Measurements from ENCODE around the gene NFATC2.

NFATC2 gene

GRCh38 chr20:51513545-51513944, 29.0 kb downstream of the NFATC2 start:
- DNase-seq, result no peak

- DNase-seq, result no peak
Observed at GRCh38 chr20:51512645-51513044, 29.9 kb downstream of the NFATC2 start.

GRCh38 chr20:51511861-51512619, 30.5 kb downstream of the NFATC2 start:
- DNase-seq, result no peak

- no peak for DNase-seq
Observed at GRCh38 chr20:51510936-51511605, 31.4 kb downstream of the NFATC2 start.

GRCh38 chr20:51510169-51510568, 32.4 kb downstream of the NFATC2 start:
- no peak for DNase-seq

GRCh38 chr20:51509208-51509607, 33.3 kb downstream of the NFATC2 start:
- no peak for DNase-seq

- no peak for DNase-seq
Observed at GRCh38 chr20:51508780-51509179, 33.7 kb downstream of the NFATC2 start.

- DNase-seq, result no peak
Observed at GRCh38 chr20:51508158-51508557, 34.4 kb downstream of the NFATC2 start.

- no peak for DNase-seq
Observed at GRCh38 chr20:51507216-51508036, 35.1 kb downstream of the NFATC2 start.

GRCh38 chr20:51506527-51507215, 35.8 kb downstream of the NFATC2 start:
- DNase-seq, result no peak

GRCh38 chr20:51505566-51505965, 37.0 kb downstream of the NFATC2 start:
- no peak for DNase-seq

GRCh38 chr20:51503376-51503775, 39.1 kb downstream of the NFATC2 start:
- no peak for DNase-seq

GRCh38 chr20:51500936-51501335, 41.6 kb downstream of the NFATC2 start:
- no peak for DNase-seq

- no peak for DNase-seq
Observed at GRCh38 chr20:51500311-51500710, 42.2 kb downstream of the NFATC2 start.

- no peak for DNase-seq
Observed at GRCh38 chr20:51498765-51499540, 43.6 kb downstream of the NFATC2 start.

- no peak for DNase-seq
Observed at GRCh38 chr20:51497542-51498467, 44.7 kb downstream of the NFATC2 start.

- no peak for DNase-seq
Observed at GRCh38 chr20:51496964-51497363, 45.6 kb downstream of the NFATC2 start.

GRCh38 chr20:51495921-51496545, 46.5 kb downstream of the NFATC2 start:
- DNase-seq, result no peak

GRCh38 chr20:51495291-51495690, 47.2 kb downstream of the NFATC2 start:
- no peak for DNase-seq
